GM12878 (cell line): ENCODE data around the gene TREML2. TPM values are rescaled to one million over a fixed set of nuclear protein-coding genes. Genes with fewer than 3 reads are reported as not detected.

Experiments
- ATAC-seq: fragments of 200-7000 bp; cut with Tn5 transposase; 3 replicates; pipeline ENCODE4 v1.9.1; 2020; ENCODE audit warnings: mild to moderate bottlenecking, moderate library complexity
- Bru-seq: library from RNA; stranded (reverse); fragments of 400-500 nt; gene quantifications from one replicate; lab custom pipeline; 2021; lab: Mats Ljungman, UMichigan
- BruChase-seq, 2 experiments: library from RNA; stranded (reverse); fragments of 400-500 nt; gene quantifications; one replicate each; lab custom pipeline; 2021; lab: Mats Ljungman, UMichigan
- BruUV-seq: library from RNA; stranded (reverse); fragments of 400-500 nt; replicated peaks from 2 replicates; lab custom pipeline; 2021; lab: Mats Ljungman, UMichigan
- CTCF ChIA-PET: fragments of 300-600 bp; sonication (Branson Sonifier 250); formaldehyde crosslinking; extraction: SDS; loops from one replicate; lab custom pipeline; 2021; ENCODE audit warnings: inconsistent platforms; lab: Yijun Ruan, JAX
- POLR2A ChIA-PET: fragments of 350-600 bp; formaldehyde crosslinking; extraction: SDS; loops from one replicate; lab custom pipeline; 2021; ENCODE audit warnings: inconsistent platforms; lab: Charles Lee
- RAD21 ChIA-PET: fragments of 300-600 bp; sonication (Branson Sonifier 250); formaldehyde crosslinking; loops from one replicate; lab custom pipeline; 2023; ENCODE audit warnings: antibody characterized with exemption; ENCODE audit not compliant: unreplicated experiment; lab: Charles Lee
- SMC1A ChIA-PET: fragments of 300-600 bp; sonication (Branson Sonifier 250); formaldehyde crosslinking; loops from one replicate; lab custom pipeline; 2023; ENCODE audit not compliant: unreplicated experiment, uncharacterized antibody; lab: Charles Lee
- DNase-seq: peaks from one replicate; pipeline ENCODE4 v3.0.0-alpha.2; 2011; ENCODE audit warnings: low read depth, low spot score
- FAIRE-seq: peaks from 3 replicates; lab custom pipeline; 2011; peaks lifted over from hg19 to GRCh38; lab: Jason Lieb, UNC
- H2AFZ ChIP-seq: 2 replicates; pipeline ENCODE4 v1.6.0; 2011; ENCODE audit warnings: low read depth, low read length, control low read depth; ENCODE audit not compliant: control insufficient read depth
- H3K27ac ChIP-seq: 2 replicates; pipeline ENCODE4 v1.5.1; 2011; ENCODE audit warnings: control low read depth; ENCODE audit not compliant: control insufficient read depth, insufficient read depth
- H3K27me3 ChIP-seq, 2 experiments: replicated peaks in 1 of 2; 2 replicates each; pipeline versions ENCODE4 v1.6.0 to v1.6.1; 2011; ENCODE audit warnings: low read length in 1 of 2; ENCODE audit not compliant: control insufficient read depth in 2 of 2, insufficient read depth in 2 of 2
- H3K36me3 ChIP-seq, 2 experiments: 2 replicates each; pipeline ENCODE4 v1.5.1; 2011; ENCODE audit warnings: low read length in 1 of 2; ENCODE audit not compliant: control insufficient read depth in 2 of 2, insufficient read depth in 2 of 2
- H3K4me1 ChIP-seq: 2 replicates; pipeline ENCODE4 v1.6.1; 2011; ENCODE audit warnings: mild to moderate bottlenecking, low read length, moderate library complexity, mixed read lengths; ENCODE audit not compliant: control insufficient read depth, insufficient read depth
- H3K4me2 ChIP-seq: 2 replicates; pipeline ENCODE4 v1.6.0; 2011; ENCODE audit warnings: control low read depth; ENCODE audit not compliant: control insufficient read depth, insufficient read depth
- H3K4me3 ChIP-seq: fragments of 200-600 bp; sonication (generic); 2 replicates; pipeline ENCODE4 v1.5.1; 2016
- H3K79me2 ChIP-seq: 2 replicates; pipeline ENCODE4 v1.6.0; 2011; ENCODE audit warnings: low read length; ENCODE audit not compliant: control insufficient read depth, insufficient read depth
- H3K9ac ChIP-seq: 2 replicates; pipeline ENCODE4 v1.8.0; 2011; ENCODE audit warnings: low read length, control low read depth, mixed read lengths; ENCODE audit not compliant: control insufficient read depth, insufficient read depth
- H3K9me3 ChIP-seq: replicated peaks from 3 replicates; pipeline ENCODE4 v1.5.1; 2011; ENCODE audit warnings: mild to moderate bottlenecking, low read length; ENCODE audit not compliant: control insufficient read depth, insufficient read depth
- H4K20me1 ChIP-seq: 2 replicates; pipeline ENCODE4 v1.6.0; 2011; ENCODE audit not compliant: control insufficient read depth, insufficient read depth
- ASH2L ChIP-seq: fragments of 300-600, 200-600 bp; sonication (generic); IDR thresholded peaks from 2 replicates; pipeline ENCODE4 v1.6.1; 2017; ENCODE audit warnings: low read depth, mild to moderate bottlenecking, borderline replicate concordance
- BMI1 ChIP-seq: fragments of 450-650 bp; IDR thresholded peaks from 2 replicates; pipeline ENCODE4 v1.6.1; 2016; ENCODE audit warnings: mild to moderate bottlenecking, moderate library complexity, borderline replicate concordance
- DPF2 ChIP-seq: fragments of 450-650 bp; IDR thresholded peaks from 2 replicates; pipeline ENCODE4 v1.6.1; 2017; ENCODE audit warnings: mild to moderate bottlenecking
- E2F4 ChIP-seq: IDR thresholded peaks from 2 replicates; pipeline ENCODE4 v1.6.1; 2012; ENCODE audit warnings: low read depth, low read length, improper control_type of control experiment
- KDM1A ChIP-seq: fragments of 200-600 bp; sonication (generic); IDR thresholded peaks from 2 replicates; pipeline ENCODE4 v1.6.1; 2016; ENCODE audit warnings: borderline replicate concordance
- PAX5 ChIP-seq: IDR thresholded peaks from 2 replicates; pipeline ENCODE4 v1.6.1; 2011; ENCODE audit warnings: low read depth, low read length, borderline replicate concordance
- POLR2A ChIP-seq: IDR thresholded peaks from 2 replicates; pipeline ENCODE4 v1.6.1; 2011; ENCODE audit warnings: low read depth, mild to moderate bottlenecking, low read length
- RELA ChIP-seq: fragments of 450-650 bp; IDR thresholded peaks from 2 replicates; pipeline ENCODE4 v1.8.0; 2014; ENCODE audit warnings: borderline replicate concordance; ENCODE audit not compliant: partially characterized antibody
- RFX5 ChIP-seq: IDR thresholded peaks from 2 replicates; pipeline ENCODE4 v1.6.1; 2011; ENCODE audit warnings: low read depth, low read length, improper control_type of control experiment
- RUNX3 ChIP-seq: IDR thresholded peaks from 2 replicates; pipeline ENCODE4 v1.6.1; 2012; ENCODE audit warnings: low read length, inconsistent platforms
- SPI1 ChIP-seq: IDR thresholded peaks from 2 replicates; pipeline ENCODE4 v1.6.1; 2011; ENCODE audit warnings: low read depth, mild to moderate bottlenecking, low read length, moderate library complexity, borderline replicate concordance; ENCODE audit not compliant: insufficient read depth
- TAF1 ChIP-seq: IDR thresholded peaks from 2 replicates; pipeline ENCODE4 v1.6.1; 2011; ENCODE audit warnings: mild to moderate bottlenecking, low read depth, low read length, borderline replicate concordance
- TCF12 ChIP-seq: IDR thresholded peaks from 2 replicates; pipeline ENCODE4 v1.6.1; 2011; ENCODE audit warnings: low read depth, mild to moderate bottlenecking, low read length
- USF1 ChIP-seq: IDR thresholded peaks from 2 replicates; pipeline ENCODE4 v1.6.1; 2011; ENCODE audit warnings: borderline replicate concordance, low read depth, mild to moderate bottlenecking, moderate library complexity, mixed read lengths, low read length; ENCODE audit not compliant: insufficient read depth; ENCODE audit errors: extremely low read length
- ZNF24 ChIP-seq: fragments of 450-650 bp; IDR thresholded peaks from 2 replicates; pipeline ENCODE4 v1.6.1; 2017; ENCODE audit warnings: antibody characterized with exemption, mild to moderate bottlenecking
- ZNF622 ChIP-seq: fragments of 450-650 bp; IDR thresholded peaks from 2 replicates; pipeline ENCODE4 v1.6.1; 2017; ENCODE audit warnings: mild to moderate bottlenecking, inconsistent platforms
- ZSCAN29 ChIP-seq: fragments of 450-650 bp; IDR thresholded peaks from 2 replicates; pipeline ENCODE4 v1.6.1; 2017; ENCODE audit warnings: mild to moderate bottlenecking, moderate library complexity
- WGBS: methylation state at CpG from one replicate; pipeline ENCODE4 v1.1.6; 2016; ENCODE audit warnings: low lambda C conversion rate; ENCODE audit not compliant: insufficient replicate concordance, insufficient coverage; ENCODE audit errors: missing lambda C conversion rate; 5-methylcytosine and 5-hydroxymethylcytosine counted together
- in situ Hi-C: fragments of 300-500 bp; cut with MboI; formaldehyde crosslinking; loops from 9 replicates; pipeline ENCODE4 v1.14.3; 2018; ENCODE audit warnings: mixed read lengths
- intact Hi-C: fragments of 100-400 bp; cut with micrococcal nuclease; formaldehyde crosslinking; loops from one replicate; pipeline ENCODE4 v1.14.2; 2022; ENCODE audit not compliant: unreplicated experiment
- long read RNA-seq, 2 experiments: library from polyadenylated mRNA; unstranded; transcript quantifications; one replicate each; pipeline ENCODE4 v2.0.0, GENCODE V29; 2019 to 2020
- polyA minus RNA-seq, 3 experiments: library from RNA; depleted of rRNA, polyadenylated mRNA; stranded (reverse); fragments of >200 nt; gene quantifications; 2 replicates each; pipeline ENCODE4 v1.2.3, GENCODE V29; 2011
- polyA plus RNA-seq, 11 experiments: library from polyadenylated mRNA; depleted of rRNA in 4 of 11; unstranded in 6 of 11; stranded (reverse) in 5 of 11; fragments of >200 nt; fragmentation: Nextera tagmentation in 4 of 11; fragmentation: Illumina TruSeq in 1 of 11; extraction: Ambion mirVana in 4 of 11; extraction: Trizol in 1 of 11; gene quantifications; 1 replicate in 1 of 11; 2 replicates in 10 of 11; pipeline versions ENCODE4 v1.2.1 to v1.2.3, GENCODE V29; 2011 to 2016; ENCODE audit warnings: inconsistent platforms in 2 of 11, missing spikeins in 2 of 11, low read depth in 1 of 11
- total RNA-seq, 4 experiments: library from RNA; depleted of rRNA in 3 of 4; stranded (reverse); fragments of >200 nt in 3 of 4; fragmentation: Illumina TruSeq in 1 of 4; extraction: Trizol in 1 of 4; gene quantifications; 2 replicates each; pipeline versions ENCODE4 v1.2.1 to v1.2.3, GENCODE V29; 2013 to 2021

TREML2 gene
- 21.1 and 21.6 TPM in 2 replicates for total RNA-seq (2013; cell fraction: nucleolus; rRNA removed)
- total RNA-seq (2014; rRNA removed) (9.1 and 11.0 TPM in 2 replicates), total RNA-seq (2014; rRNA removed; fragmentation: Illumina TruSeq; extraction: Trizol) (6.1 and 6.6 TPM in 2 replicates), total RNA-seq (2021) (6.8 and 8.2 TPM in 2 replicates), polyA plus RNA-seq (2011; rRNA removed) (1.2 and 1.7 TPM in 2 replicates), polyA plus RNA-seq (2014; fragmentation: Illumina TruSeq; extraction: Trizol) (5.9 and 9.0 TPM in 2 replicates), polyA plus RNA-seq (2014; fragmentation: Nextera tagmentation; extraction: Ambion mirVana) (under 1 TPM; 0.49 to 0.79 TPM), polyA plus RNA-seq (2014; rRNA removed) (7.0 and 7.2 TPM in 2 replicates), polyA plus RNA-seq (2016; fragmentation: Nextera tagmentation; extraction: Ambion mirVana) (1 to 10 TPM; 7.4 to 7.7 TPM), polyA minus RNA-seq (2011; rRNA and poly(A)+ RNA removed) (1.8 and 2.3 TPM in 2 replicates), Bru-seq, nascent RNA (percentile 59 among the genes with signal in this experiment), BruChase-seq, experiment 1, labeled RNA remaining after a 6-hour chase (percentile 50 among the genes with signal in this experiment), BruChase-seq, experiment 2, labeled RNA remaining after a 2-hour chase (percentile 58 among the genes with signal in this experiment)
- polyA plus RNA-seq (2011; ENCODE audit: low read depth), result 3.5 TPM
- 1.9 and 2.3 TPM in 2 replicates for polyA plus RNA-seq (2011; cell fraction: cytosol; rRNA removed)
- 1.3 and 1.4 TPM in 2 replicates for polyA plus RNA-seq (2011; cell fraction: nucleus; rRNA removed)
- polyA plus RNA-seq (2012), result 5.2 and 14.1 TPM in 2 replicates
- polyA minus RNA-seq (2011; cell fraction: cytosol; rRNA and poly(A)+ RNA removed), result 0.31 and 0.40 TPM in 2 replicates
- 0.24 and 0.57 TPM in 2 replicates for polyA minus RNA-seq (2011; cell fraction: nucleus; rRNA and poly(A)+ RNA removed)
- long read RNA-seq, experiment 1, result 0 reads
- long read RNA-seq, experiment 2, partial matches to known transcripts, result 0 of 2 reads
- long read RNA-seq, experiment 2, other reads (novel, unspliced or antisense), result 2 of 2 reads

- in situ Hi-C loops, result no loop called here
- ChIA-PET CTCF (interaction anchor here (0.9 to 3.2 kb wide), 9 partner anchors 18 to 167 kb away, joined by 3 to 26 read pairs (median 4); partner anchors contain the start of gene NCR2), SMC1A (interaction anchor here (0.6 to 3.5 kb wide), 17 partner anchors 9 to 167 kb away, joined by 3 to 27 read pairs (median 5); no protein-coding TSS in a partner anchor), POLR2A (interaction anchor here (1.2 to 2.2 kb wide), 5 partner anchors 87 to 132 kb away, joined by 3 to 11 read pairs (median 4); partner anchors contain the start of genes NFYA and OARD1), RAD21 (interaction anchor here (0.6 to 3.2 kb wide), 9 partner anchors 87 to 331 kb away, joined by 3 to 30 read pairs (median 5); partner anchors contain the start of genes NCR2 and TREM1)
- Histone ChIP-seq H3K4me2 (peak within 1 kb of the TSS; percentile 82), H3K9ac (peak within 1 kb of the TSS; percentile 76), H4K20me1 (no peaks in the 10 kb centered on the region), H3K4me1 (peaks cover 32% of the 10 kb centered on the region), H3K4me3 (peak within 1 kb of the TSS; percentile 37), H3K27me3 (no peaks in the 10 kb centered on the region), H3K9me3 (no peaks in the 10 kb centered on the region), H2AFZ (peak within 1 kb of the TSS; percentile 81), H3K79me2 (peaks cover 2% of the 10 kb centered on the region; the same call in 1 of the 2 replicates), H3K27ac (peak within 1 kb of the TSS; percentile 94), H3K36me3 (no peaks in the 10 kb centered on the region)
- DNase-seq (no peak), FAIRE-seq (no peak), ATAC-seq (peak; percentile 75)
- intact Hi-C loops, result no loop called here
- 23% methylated on average over 12 of the region's 12 CpGs for WGBS
- BruUV-seq, result no TSS peak
- TF ChIP-seq DPF2 (0 out of 2 replicates have a peak, but pooled peaks have one; percentile 16), BMI1 (no peak), RELA (no peak), POLR2A (0 out of 2 replicates have a peak, but pooled peaks have one; percentile 32), RFX5 (no peak), TAF1 (0 out of 2 replicates have a peak, but pooled peaks have one; percentile 13), ZSCAN29 (no peak), SPI1 (peak; percentile 78), ASH2L (no peak), PAX5 (0 out of 2 replicates have a peak, but pooled peaks have one; percentile 13), KDM1A (no peak), ZNF24 (peak; percentile 70), E2F4 (no peak), USF1 (no peak), TCF12 (peak; percentile 73; the same call in 1 of the 2 replicates), ZNF622 (no peak), RUNX3 (peak; percentile 76)
Observed at GRCh38 chr6:41200901-41201763, at the start of gene TREML2. Gene TREML2 (minus strand): TSS chr6:41201149. CDS start chr6:41201008, 141 bp downstream.
